H1 (cell line): Measurements from ENCODE around the gene OTOS. TPM values are rescaled to one million over a fixed set of nuclear protein-coding genes. Genes with fewer than 3 reads are reported as not detected.

Experiments used
- BCL11A ChIP-seq, 2 experiments: IDR thresholded peaks; one replicate each; pipeline ENCODE4 v1.6.1; 2011; ENCODE audit warnings: low read depth in 2 of 2, low read length in 2 of 2, mild to moderate bottlenecking in 2 of 2
- CHD2 ChIP-seq: IDR thresholded peaks from 2 replicates; pipeline ENCODE4 v1.6.1; 2012; ENCODE audit warnings: low read length, improper control_type of control experiment
- CHD7 ChIP-seq: fragments of 300-600 bp; sonication (generic); IDR thresholded peaks from 2 replicates; pipeline ENCODE4 v1.7.1; 2012; ENCODE audit warnings: low read length, moderate library complexity, mild to moderate bottlenecking, inconsistent platforms; ENCODE audit not compliant: insufficient replicate concordance
- CTCF ChIP-seq, 3 experiments: IDR thresholded peaks; 1 replicate in 2 of 3; 2 replicates in 1 of 3; pipeline versions ENCODE4 v1.5.1 to v1.6.1; 2011; ENCODE audit warnings: low read length in 3 of 3, mild to moderate bottlenecking in 3 of 3, inconsistent platforms in 2 of 3, low read depth in 1 of 3, moderate library complexity in 1 of 3; ENCODE audit not compliant: insufficient read depth in 1 of 3; ENCODE audit errors: control extremely low read depth in 1 of 3
- NANOG ChIP-seq: IDR thresholded peaks from 2 replicates; pipeline ENCODE4 v1.6.1; 2011; ENCODE audit warnings: low read length, low read depth, mild to moderate bottlenecking, inconsistent platforms; ENCODE audit not compliant: insufficient read depth, poor library complexity, severe bottlenecking
- RBBP5 ChIP-seq: IDR thresholded peaks from 2 replicates; pipeline ENCODE4 v1.7.1; 2012; ENCODE audit warnings: low read depth, mild to moderate bottlenecking, inconsistent platforms, low read length, moderate library complexity, borderline replicate concordance
- RNF2 ChIP-seq: fragments of 200-900, 300-1000 bp; sonication (generic); IDR thresholded peaks from 2 replicates; pipeline ENCODE4 v1.7.1; 2016; ENCODE audit warnings: borderline replicate concordance, low read depth, mild to moderate bottlenecking, antibody characterized with exemption, low read length; ENCODE audit not compliant: poor library complexity, severe bottlenecking; ENCODE audit errors: missing control alignments
- RXRA ChIP-seq: IDR thresholded peaks from 2 replicates; pipeline ENCODE4 v1.6.1; 2011; ENCODE audit warnings: low read depth, mild to moderate bottlenecking, low read length, moderate library complexity; ENCODE audit not compliant: insufficient read depth
- SP1 ChIP-seq: IDR thresholded peaks from 2 replicates; pipeline ENCODE4 v1.6.1; 2011; ENCODE audit warnings: low read depth, low read length
- polyA plus RNA-seq, 7 experiments: library from polyadenylated mRNA; depleted of rRNA in 3 of 7; stranded (reverse) in 5 of 7; unstranded in 2 of 7; fragments of >200 nt in 5 of 7; fragments of 200-250 nt in 2 of 7; gene quantifications; 1 replicate in 5 of 7; 2 replicates in 1 of 7; 4 replicates in 1 of 7; pipeline versions ENCODE4 v1.2.1 to v1.2.3, GENCODE V29; 2011 to 2013; ENCODE audit warnings: missing spikeins in 2 of 7, mixed read lengths in 2 of 7
- total RNA-seq: library from RNA; stranded (reverse); fragmentation: NEBNext Ultra II Directional; extraction: Animal tissue kit (Norgen Biotek cat#: 25700); gene quantifications from 2 replicates; pipeline ENCODE4 v1.2.1, GENCODE V29; 2021

Gene OTOS
- total and polyA plus RNA-seq, 2 of the 8 experiments (the other 6 are each of a cell fraction or from before 2014, with no cell fraction given), result 0.17 TPM; not detected in 1

- TF ChIP-seq CHD7 (no peak), NANOG (no peak), RXRA (no peak), RNF2 (no peak), SP1 (no peak), RBBP5 (no peak), CTCF (IDR thresholded peaks at IDR 0.05; ENCODE audit: control extremely low read depth in 1 of 3, insufficient read depth in 1 of 3, low read depth in 1 of 3, low read length in 3 of 3) (no peak), CHD2 (no peak), BCL11A (IDR thresholded peaks at IDR 0.05; ENCODE audit: low read depth in 2 of 2, low read length in 2 of 2) (no peak)
Observed at GRCh38 chr2:240168041-240168440, 27.6 kb upstream of the OTOS start (continued).
